ENCODE measurements around the gene PPP1R12C.
A peak's percentile ranks its signal among the peaks of the same experiment; 100 is the strongest.
"Not testable (repeated sequence)": the region's sequence is repeated elsewhere in the genome, so short reads cannot be mapped to it uniquely, and the experiment has no call there.

Gene PPP1R12C

DNA sequence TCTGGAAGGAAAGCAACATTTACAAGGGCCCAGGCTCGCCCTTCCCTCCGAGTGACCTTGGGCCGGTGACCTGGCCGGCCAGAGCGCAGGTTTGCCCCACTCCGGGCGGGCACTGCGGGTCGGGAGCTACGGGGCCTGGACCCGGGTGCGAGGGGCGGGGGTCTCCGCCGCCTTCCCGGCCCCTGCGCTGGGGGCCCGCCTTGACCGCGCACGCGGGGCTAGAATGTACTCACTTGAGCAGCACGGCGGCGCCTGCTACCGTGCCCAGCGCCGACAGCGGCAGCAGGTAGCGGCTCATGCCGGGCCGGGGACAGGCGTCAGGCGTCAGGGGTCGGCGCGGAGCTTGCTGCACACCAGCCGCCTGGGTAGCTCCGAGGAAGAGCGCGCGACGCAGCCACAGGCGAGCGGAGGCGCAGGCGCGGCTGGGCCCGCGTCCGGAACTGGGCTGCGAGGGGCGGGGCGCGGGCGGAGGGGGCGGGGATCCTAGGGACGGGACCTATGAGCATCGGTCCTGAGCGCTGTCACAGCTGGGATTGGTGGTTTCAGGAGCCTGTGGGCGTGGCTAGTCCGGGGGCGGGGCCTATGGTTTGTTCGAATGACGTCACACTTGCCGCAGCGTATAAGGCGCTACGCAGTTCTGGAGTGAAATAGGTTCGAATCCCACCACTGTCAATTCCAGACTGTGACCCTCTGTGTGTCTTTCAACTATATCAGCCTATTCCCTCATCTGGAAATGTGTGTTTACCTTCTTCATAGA lies 54.5 kb downstream of the PPP1R12C start, which contains the start of gene RDH13:
TSS of gene RDH13 (minus strand) at position 414 of the 757 bp plus-strand sequence. CDS start at position 298, 116 bp downstream.
- H3K9me3 ChIP-seq (ENCODE audit: low read length): no peaks in the 10 kb centered on the region
- TF ChIP-seq EZH2 (IDR thresholded peaks at IDR 0.05; ENCODE audit: borderline replicate concordance, low read length): no peak
- no peak for TF ChIP-seq CTCF (IDR thresholded peaks at IDR 0.05; ENCODE audit: low read length)
- H3K79me2 ChIP-seq (ENCODE audit: insufficient read depth, low read length): 0 out of 2 replicates have a peak, but pooled peaks cover 7% of the 10 kb centered on the region
- H3K27me3 ChIP-seq (ENCODE audit: insufficient read depth, low read length): no peaks in the 10 kb centered on the region; the same call in 1 of the 2 replicates
- peaks cover 21% of the 10 kb centered on the region for H3K36me3 ChIP-seq (ENCODE audit: insufficient read depth, low read length)
- no peaks in the 10 kb centered on the region for H4K20me1 ChIP-seq (ENCODE audit: insufficient read depth, low read length)
- H3F3A ChIP-seq (ENCODE audit: insufficient read depth, low read length): no peaks in the 10 kb centered on the region
- peak within 1 kb of the TSS; percentile 73 for H3K4me2 ChIP-seq (ENCODE audit: low read length)
- H3K9ac ChIP-seq (ENCODE audit: low read length): peak within 1 kb of the TSS; percentile 94
- H3K9me2 ChIP-seq (ENCODE audit: low read depth, low read length): no peaks in the 10 kb centered on the region
- no peak within 1 kb of the TSS for H2AFZ ChIP-seq (ENCODE audit: low read length)
- H3K4me1 ChIP-seq (ENCODE audit: insufficient read depth, low read length, severe bottlenecking): peaks cover 9% of the 10 kb centered on the region
- no peak within 1 kb of the TSS for H3K27ac ChIP-seq (ENCODE audit: low read depth, low read length, poor library complexity, severe bottlenecking)
- peak within 1 kb of the TSS; percentile 98 for H3K4me3 ChIP-seq (ENCODE audit: low read depth, low read length, poor library complexity, severe bottlenecking)

DNA sequence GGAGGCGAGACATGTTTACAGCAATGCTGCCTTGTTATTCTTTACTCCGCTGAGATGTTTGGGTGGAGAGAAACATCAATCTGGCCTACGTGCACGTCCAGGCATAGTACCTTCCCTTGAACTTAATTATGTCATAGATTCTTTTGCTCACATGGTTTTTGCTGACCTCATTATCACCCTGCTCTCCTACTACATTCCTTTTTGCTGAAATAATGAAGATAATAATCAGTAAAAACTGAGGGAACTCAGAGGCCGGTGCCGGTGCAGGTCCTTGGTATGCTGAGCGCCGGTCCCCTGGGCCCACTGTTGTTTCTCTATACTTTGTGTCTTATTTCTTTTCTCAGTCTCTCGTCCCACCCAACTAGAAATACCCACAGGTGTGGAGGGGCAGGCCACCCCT lies 57.1 kb downstream of the PPP1R12C start:
- not testable (repeated sequence) for H3K4me1 ChIP-seq (ENCODE audit: insufficient read depth, low read length, severe bottlenecking); H3K4me3 ChIP-seq (ENCODE audit: low read depth, low read length, poor library complexity, severe bottlenecking); H3K79me2 ChIP-seq (ENCODE audit: insufficient read depth, low read length); H3K9me2 ChIP-seq (ENCODE audit: low read depth, low read length); H2AFZ ChIP-seq (ENCODE audit: low read length); H3K9me3 ChIP-seq (ENCODE audit: low read length); H3F3A ChIP-seq (ENCODE audit: insufficient read depth, low read length); H3K9ac ChIP-seq (ENCODE audit: low read length); H4K20me1 ChIP-seq (ENCODE audit: insufficient read depth, low read length); H3K27me3 ChIP-seq (ENCODE audit: insufficient read depth, low read length); H3K27ac ChIP-seq (ENCODE audit: low read depth, low read length, poor library complexity, severe bottlenecking); H3K4me2 ChIP-seq (ENCODE audit: low read length)
- peaks cover 47% of the 10 kb centered on the region for H3K36me3 ChIP-seq (ENCODE audit: insufficient read depth, low read length)

DNA sequence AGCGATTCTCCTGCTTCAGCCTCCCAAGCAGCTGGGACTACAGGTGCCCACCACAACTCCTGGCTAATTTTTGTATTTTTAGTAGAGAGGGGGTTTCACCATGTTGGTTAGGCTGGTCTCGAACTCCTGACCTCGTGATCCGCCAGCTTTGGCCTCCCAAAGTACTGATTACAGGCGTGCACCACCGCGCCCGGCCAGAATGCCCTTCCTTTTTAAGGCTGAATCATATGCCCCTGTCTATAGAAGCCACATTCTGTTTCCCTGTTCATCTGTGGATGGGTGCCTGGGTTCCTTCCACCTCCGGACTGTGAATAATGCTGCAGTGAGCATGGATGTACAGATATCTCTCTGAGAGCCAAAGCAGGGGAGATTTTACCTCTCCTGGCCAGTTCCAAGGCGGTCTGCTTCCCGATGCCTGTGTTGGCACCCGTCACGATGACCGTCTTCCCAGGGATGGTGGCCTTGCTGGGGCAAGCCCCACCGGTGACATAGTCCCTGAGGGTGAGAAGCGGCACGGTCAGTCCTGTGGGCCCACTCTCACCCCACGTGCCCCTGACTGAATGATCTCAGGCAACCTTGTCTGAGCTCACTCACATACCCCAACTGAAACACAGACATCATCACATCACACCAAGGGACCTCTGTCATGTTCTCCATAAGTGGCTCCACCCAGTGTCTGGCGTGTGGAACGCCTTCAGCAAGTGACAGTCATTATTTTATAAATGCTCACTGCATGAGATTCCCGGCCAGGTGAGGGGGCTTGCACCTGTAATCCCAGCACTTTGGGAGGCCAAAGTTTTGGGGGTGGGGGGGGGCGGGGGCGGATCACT lies 58.4 kb downstream of the PPP1R12C start:
- Histone ChIP-seq H3K9me3 (ENCODE audit: low read length) (no peaks in the 10 kb centered on the region), H3K79me2 (ENCODE audit: insufficient read depth, low read length) (0 out of 2 replicates have a peak, but pooled peaks cover 7% of the 10 kb centered on the region), H3K27me3 (ENCODE audit: insufficient read depth, low read length) (no peaks in the 10 kb centered on the region), H3K36me3 (ENCODE audit: insufficient read depth, low read length) (peaks cover 58% of the 10 kb centered on the region), H3F3A (ENCODE audit: insufficient read depth, low read length) (no peaks in the 10 kb centered on the region), H4K20me1 (ENCODE audit: insufficient read depth, low read length) (no peaks in the 10 kb centered on the region), H3K4me1 (ENCODE audit: insufficient read depth, low read length, severe bottlenecking) (peaks cover 9% of the 10 kb centered on the region), H3K9me2 (ENCODE audit: low read depth, low read length) (no peaks in the 10 kb centered on the region), H3K27ac (ENCODE audit: low read depth, low read length, poor library complexity, severe bottlenecking) (no peak overlapping the region), H3K9ac (ENCODE audit: low read length) (no peak overlapping the region), H3K4me3 (ENCODE audit: low read depth, low read length, poor library complexity, severe bottlenecking) (no peak overlapping the region), H2AFZ (ENCODE audit: low read length) (no peak overlapping the region), H3K4me2 (ENCODE audit: low read length) (no peak overlapping the region)
- peak; percentile 34; the same call in 1 of the 2 replicates for TF ChIP-seq CTCF (IDR thresholded peaks at IDR 0.05; ENCODE audit: low read length)
- no peak for TF ChIP-seq EZH2 (IDR thresholded peaks at IDR 0.05; ENCODE audit: borderline replicate concordance, low read length)

Measured in OCI-LY1 (cell line).